Adrenal gland (tissue), 5 donors: Measurements from ENCODE around the gene TET3.

Experiments
- POLR2A ChIP-seq, 2 donors: fragments of 450-650 bp; IDR thresholded peaks; one replicate each; pipeline ENCODE4 v1.6.1; 2017; ENCODE audit warnings: antibody characterized with exemption in 2 of 2, mild to moderate bottlenecking in 2 of 2, moderate library complexity in 1 of 2
- TF ChIP-seq, protein P1 (sequence below), 6 experiments: fragments of 450-650 bp in 4 of 6; fragments of 200-600 bp in 2 of 6; sonication (generic) in 1 of 6; IDR thresholded peaks; 1 replicate in 5 of 6; 2 replicates in 1 of 6; pipeline versions ENCODE4 v1.5.1 to v1.8.0; 2016 to 2021; ENCODE audit warnings: antibody characterized with exemption in 6 of 6, mild to moderate bottlenecking in 2 of 6, moderate library complexity in 1 of 6
- donor health status: DM: no; HTN: no; CAD: no.

DNA sequence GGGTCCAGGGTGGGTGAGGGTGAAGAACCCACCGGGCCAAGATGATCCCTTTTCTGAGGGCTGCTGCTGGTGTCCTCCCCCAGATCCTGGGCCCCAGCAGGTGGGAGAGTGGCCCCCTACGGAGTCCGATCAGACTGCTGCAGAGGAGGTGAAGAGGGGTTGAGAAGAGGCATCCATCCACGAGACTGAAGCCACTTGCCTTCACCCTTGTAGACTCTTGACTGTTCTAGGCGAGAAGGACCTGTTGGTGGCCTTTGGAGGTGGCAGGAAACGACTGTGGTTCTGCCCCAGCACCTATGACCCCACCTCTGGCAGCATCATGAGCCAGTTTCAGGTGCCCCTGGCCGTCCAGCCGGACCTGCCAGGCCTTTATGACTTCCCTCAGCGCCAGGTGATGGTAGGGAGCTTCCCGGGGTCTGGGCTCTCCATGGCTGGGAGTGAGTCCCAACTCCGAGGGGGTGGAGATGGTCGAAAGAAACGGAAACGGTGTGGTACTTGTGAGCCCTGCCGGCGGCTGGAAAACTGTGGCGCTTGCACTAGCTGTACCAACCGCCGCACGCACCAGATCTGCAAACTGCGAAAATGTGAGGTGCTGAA, 1.5 kb downstream of the TET3 start:
- TF ChIP-seq, protein P1, sequence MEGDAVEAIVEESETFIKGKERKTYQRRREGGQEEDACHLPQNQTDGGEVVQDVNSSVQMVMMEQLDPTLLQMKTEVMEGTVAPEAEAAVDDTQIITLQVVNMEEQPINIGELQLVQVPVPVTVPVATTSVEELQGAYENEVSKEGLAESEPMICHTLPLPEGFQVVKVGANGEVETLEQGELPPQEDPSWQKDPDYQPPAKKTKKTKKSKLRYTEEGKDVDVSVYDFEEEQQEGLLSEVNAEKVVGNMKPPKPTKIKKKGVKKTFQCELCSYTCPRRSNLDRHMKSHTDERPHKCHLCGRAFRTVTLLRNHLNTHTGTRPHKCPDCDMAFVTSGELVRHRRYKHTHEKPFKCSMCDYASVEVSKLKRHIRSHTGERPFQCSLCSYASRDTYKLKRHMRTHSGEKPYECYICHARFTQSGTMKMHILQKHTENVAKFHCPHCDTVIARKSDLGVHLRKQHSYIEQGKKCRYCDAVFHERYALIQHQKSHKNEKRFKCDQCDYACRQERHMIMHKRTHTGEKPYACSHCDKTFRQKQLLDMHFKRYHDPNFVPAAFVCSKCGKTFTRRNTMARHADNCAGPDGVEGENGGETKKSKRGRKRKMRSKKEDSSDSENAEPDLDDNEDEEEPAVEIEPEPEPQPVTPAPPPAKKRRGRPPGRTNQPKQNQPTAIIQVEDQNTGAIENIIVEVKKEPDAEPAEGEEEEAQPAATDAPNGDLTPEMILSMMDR (IDR thresholded peaks at IDR 0.05) = no peak
- TF ChIP-seq POLR2A (IDR thresholded peaks at IDR 0.05) = no peak
